Fibroblast of mammary gland (primary cell): ENCODE results near the gene DTYMK.

ENCODE experiments used
- DNase-seq: peaks from one replicate; pipeline ENCODE4 v3.0.0-alpha.2; 2010; ENCODE audit warnings: low read depth
- H3K4me3 ChIP-seq: 2 replicates; pipeline ENCODE4 v1.5.1; 2011; ENCODE audit warnings: low read depth, mild to moderate bottlenecking, low read length, moderate library complexity; ENCODE audit not compliant: control insufficient read depth
- TF ChIP-seq, protein P1 (sequence below): conservative IDR thresholded peaks from 2 replicates; pipeline ENCODE4 v1.5.1; 2011; ENCODE audit warnings: low read depth, low read length, inconsistent platforms; ENCODE audit not compliant: control insufficient read depth, insufficient read depth

Gene DTYMK

DNA sequence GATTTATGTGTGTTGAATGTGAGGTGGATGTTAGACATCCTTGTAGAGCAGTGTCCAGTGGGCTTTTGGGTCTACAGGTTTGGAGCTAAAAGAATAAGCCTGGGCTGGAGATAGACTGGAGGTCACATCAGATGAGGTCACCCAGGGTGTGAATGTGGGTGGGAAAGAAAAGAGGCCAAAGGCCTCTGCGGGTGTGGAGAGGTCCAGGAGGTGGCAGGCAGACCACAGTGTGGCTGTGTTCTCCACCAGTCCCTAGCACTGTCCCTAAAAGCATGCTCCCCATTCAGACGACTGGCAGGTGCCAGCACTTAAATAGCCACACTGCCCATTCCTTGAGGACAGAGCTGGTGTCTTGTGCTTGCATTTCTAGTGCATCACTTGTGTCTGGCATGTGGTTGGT lies 45.0 kb downstream of the DTYMK start:
- DNase-seq = no peak
- no peak overlapping the region for H3K4me3 ChIP-seq
- TF ChIP-seq, protein P1, sequence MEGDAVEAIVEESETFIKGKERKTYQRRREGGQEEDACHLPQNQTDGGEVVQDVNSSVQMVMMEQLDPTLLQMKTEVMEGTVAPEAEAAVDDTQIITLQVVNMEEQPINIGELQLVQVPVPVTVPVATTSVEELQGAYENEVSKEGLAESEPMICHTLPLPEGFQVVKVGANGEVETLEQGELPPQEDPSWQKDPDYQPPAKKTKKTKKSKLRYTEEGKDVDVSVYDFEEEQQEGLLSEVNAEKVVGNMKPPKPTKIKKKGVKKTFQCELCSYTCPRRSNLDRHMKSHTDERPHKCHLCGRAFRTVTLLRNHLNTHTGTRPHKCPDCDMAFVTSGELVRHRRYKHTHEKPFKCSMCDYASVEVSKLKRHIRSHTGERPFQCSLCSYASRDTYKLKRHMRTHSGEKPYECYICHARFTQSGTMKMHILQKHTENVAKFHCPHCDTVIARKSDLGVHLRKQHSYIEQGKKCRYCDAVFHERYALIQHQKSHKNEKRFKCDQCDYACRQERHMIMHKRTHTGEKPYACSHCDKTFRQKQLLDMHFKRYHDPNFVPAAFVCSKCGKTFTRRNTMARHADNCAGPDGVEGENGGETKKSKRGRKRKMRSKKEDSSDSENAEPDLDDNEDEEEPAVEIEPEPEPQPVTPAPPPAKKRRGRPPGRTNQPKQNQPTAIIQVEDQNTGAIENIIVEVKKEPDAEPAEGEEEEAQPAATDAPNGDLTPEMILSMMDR = no peak

DNA sequence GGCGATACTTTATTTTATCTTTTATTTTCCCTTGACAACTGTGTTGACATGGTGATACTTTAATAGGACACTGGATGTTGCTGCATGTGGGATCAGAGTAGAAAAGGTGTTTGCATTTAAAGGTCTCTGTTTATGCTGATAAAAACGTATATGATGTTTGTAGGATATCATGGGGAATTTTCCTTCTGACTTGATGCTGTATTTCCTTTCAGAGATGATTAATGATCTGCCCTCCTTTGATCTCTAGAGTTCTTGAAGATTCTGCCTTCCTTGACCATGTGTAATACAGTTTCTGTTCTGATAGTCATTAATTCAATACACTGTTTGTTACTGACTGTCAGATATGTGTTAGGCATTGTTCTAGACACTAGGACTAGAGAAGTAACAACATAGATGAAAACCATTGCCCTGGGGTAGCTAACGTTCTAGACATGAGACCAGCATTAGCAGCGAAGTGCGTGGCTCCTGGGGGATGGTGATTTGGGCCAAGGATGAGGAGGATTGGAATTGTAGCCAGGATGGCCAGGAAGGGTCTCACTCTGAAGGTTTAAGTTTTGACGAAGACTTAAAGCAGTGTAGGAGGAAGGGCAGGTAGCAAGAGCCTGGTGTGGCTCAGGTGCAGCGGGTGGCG lies 46.3 kb downstream of the DTYMK start:
- TF ChIP-seq, protein P1 = no peak
- no peak overlapping the region for H3K4me3 ChIP-seq
- no peak for DNase-seq

DNA sequence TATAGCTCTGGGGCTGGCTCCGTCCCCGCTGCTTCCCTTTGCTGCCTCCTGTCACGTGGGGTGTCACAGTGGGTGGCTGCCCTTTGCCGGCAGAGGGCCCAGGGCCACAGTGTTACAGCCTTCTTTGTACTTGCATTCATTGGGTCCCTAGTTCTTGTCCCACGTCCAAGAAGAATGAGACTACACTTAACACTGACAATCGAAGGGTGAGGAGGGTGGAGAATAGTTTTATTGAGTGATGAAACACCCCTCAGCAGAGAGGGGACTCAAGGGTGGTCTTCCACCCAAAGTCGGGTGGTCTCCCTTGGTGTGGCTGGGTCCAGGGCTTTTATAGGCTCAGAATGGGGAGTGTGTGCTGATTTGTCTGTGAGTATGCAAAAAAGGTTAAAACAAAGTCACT lies 47.2 kb downstream of the DTYMK start:
- TF ChIP-seq, protein P1 = no peak
- no peak for DNase-seq
- H3K4me3 ChIP-seq = no peak overlapping the region

DNA sequence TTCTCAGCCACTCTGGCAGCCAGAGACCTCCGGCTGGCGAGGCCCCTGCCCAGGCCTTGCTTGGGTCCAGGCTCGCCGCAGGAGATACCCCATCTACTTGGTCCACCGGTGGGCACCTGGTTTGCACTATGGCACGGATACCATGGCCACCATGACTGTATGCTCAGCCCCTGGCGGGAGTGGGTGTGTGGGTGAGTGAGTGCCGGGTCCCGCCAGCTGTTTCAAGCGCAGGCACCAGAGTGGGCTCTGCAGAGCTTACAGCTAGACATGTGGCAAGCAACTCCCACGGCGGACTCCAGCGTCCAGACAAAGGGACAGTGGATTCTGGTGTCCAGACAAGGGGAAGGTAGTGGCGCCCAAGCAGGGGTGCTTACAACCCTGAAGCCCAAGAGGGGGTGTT lies 47.7 kb downstream of the DTYMK start:
- H3K4me3 ChIP-seq = no peak overlapping the region

DNA sequence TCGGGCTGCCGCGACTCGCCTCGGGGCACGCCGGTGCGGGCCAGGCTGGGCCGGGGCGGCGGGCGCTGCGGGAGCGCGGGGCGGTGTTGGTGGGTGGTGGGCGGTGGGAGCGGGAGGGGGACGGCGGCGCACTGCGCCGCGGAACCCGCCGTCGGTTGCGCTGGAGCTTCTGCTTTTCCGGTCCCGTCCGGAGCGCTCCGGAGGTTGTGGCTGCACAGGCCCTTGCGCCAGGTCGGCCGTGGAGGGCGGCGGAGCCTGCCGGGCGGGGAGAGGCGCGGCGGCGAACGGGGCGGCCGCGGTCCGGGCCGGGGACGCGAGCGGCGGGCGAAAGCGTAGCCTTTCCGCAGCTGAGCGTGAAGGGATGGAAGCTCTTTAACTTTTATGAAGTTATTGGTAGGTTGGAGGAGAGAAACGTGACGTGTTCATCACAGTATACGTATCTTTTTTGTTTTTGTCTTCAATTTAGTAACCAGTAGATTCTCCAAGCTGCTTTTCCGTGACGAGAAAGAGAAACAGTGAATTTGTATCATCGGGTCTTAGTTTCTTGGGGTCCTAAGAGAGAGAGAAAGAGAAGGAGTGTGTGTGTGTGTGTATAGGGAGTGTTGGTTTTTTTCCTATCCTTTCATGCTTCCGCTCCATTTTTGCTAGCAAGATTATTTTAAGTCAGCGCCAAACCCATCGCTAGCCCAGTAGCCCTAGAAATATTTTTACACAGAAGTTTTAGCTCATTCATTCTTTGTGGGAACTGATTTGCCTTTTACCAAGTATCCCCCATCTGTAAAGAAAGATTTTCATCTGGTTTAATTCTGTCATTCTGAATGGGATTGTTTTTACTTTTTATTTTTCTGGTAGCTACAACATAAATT lies 48.6 kb downstream of the DTYMK start:
- TF ChIP-seq, protein P1 = no peak
- DNase-seq = no peak
- peak overlapping the region; percentile 76 for H3K4me3 ChIP-seq

More for the DNA sequence above, 47.7 kb downstream of the DTYMK start:
- TF ChIP-seq, protein P1 = no peak
- no peak for DNase-seq

DNA sequence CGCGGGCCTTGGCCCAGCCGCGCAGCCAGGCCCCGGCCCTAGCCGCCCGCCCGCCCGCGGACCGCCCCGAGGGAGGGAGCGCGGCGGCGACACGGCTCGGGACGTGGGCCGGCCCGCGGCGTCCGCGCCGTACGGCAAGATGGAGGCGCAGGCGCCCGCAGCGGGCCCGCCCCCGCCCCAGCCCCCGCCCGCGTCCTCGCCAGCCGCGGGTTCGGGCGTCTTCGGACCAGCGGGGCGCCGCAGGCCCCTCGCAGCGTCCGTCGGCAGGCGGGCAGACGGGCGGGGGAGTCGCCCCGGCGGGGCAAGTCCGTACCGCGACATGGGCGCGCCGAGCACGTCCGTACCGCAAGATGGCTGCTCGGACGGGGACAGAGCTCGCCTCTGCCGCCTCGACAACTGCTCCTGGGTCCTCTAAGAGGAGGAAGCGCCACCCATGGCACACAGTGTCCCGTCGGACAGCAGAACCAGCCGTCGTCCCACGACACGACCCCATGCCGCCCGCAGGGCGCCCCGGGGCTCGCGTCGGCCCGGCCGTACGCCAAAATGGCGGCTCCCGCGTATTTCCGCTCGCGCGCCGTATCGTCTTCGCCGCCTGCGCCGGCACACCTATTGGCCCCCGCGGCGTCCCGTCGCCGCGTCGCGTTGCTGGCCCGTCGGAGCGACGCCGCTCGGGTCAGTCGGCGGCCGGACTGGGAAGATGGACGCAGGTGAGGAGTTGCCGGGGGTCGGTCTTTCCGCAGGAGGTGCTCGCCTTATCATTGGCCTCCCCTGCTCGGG lies 49.4 kb downstream of the DTYMK start, which contains the start of the genes ATG4B and THAP4:
Gene ATG4B (plus strand): TSS at position 676 of the 777 bp plus-strand sequence. CDS start 22 bp downstream, at position 698.
Gene THAP4 (minus strand): TSS at position 141 of the 777 bp plus-strand sequence. CDS start 141 bp downstream, outside the sequence.
- peak; percentile 81 for DNase-seq
- peak within 1 kb of the TSS; percentile 76 for H3K4me3 ChIP-seq
- TF ChIP-seq, protein P1 = no peak
